HG02763 (cell line): ENCODE data around the gene CRTAC1.
"Not testable (repeated sequence)": the region's sequence is repeated elsewhere in the genome, so short reads cannot be mapped to it uniquely, and the experiment has no call there.

Experiments
- ATAC-seq: cut with Tn5 transposase; IDR thresholded peaks from one replicate; pipeline ENCODE4 v1.9.1; 2021; ENCODE audit warnings: mild to moderate bottlenecking, moderate library complexity; ENCODE audit not compliant: unreplicated experiment

The CRTAC1 gene

DNA sequence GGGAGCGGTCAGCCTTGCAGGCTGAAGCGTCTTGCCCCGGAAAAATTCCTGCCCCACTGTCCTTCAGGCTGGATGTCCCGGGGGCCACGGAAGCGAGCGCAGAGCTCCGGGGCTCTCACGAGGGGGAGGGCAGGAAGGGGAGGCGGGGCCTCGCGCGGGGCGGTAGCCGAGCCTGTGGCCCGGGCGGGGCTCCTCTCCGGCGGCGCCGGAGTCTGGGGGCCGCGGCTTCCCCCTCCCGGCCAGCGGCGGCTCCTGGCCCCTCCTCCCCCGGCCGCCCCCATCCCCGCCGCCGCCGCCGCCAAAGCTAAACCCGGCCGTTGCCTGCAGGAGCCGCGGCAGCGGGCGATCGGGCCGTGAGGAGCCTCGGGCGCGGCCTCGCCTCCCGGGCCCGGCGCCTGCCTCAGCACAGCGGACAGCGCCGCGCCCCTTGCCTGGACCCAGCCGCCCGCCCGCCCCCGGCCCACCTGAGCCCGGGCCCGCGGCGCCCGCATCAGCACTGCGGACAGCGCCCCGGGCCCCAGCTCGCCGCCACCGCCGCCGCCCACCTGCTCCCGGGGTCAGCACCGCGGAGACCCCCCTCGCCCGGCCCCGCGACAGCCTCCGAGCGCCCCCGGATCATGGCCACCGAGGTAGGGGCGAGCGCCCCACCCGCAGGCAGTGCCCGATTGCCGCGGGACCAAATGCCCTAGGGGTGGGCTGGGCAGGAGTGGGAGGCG, 180.6 kb downstream of the CRTAC1 start, which contains the start of gene GOLGA7B:
Gene GOLGA7B (plus strand): TSS at position 157 of the 716 bp plus-strand sequence. CDS start 461 bp downstream, at position 618.
- no peak for ATAC-seq

DNA sequence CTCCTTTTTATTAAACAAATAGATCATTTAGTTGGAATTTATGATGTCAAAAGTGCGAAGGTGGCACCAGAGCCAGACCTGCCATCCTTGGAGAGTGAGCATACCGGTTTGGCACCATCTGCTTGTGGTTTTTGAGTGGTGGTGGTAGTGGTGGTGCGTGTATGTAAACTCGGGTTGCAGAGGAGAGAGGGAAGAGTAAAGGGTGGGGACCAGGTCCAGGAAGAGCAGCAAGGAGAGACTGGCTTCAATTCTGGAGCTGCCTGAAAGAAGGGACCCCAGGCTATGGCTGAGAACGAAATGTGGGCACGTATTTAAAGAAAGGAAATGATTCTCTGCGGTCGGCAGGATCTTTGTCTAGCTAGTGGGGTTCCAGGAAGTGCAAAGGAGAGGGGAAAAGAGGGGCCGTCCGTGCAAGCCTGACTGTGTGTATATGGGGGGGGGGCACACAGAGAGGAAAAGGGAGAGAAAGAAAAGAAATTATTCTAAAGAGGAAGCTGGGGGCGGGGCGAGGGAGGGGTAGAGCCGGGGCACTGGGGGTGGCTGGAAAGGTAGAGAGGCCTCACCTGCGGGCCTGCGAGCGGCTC, 181.2 kb downstream of the CRTAC1 start:
- ATAC-seq: no peak

DNA sequence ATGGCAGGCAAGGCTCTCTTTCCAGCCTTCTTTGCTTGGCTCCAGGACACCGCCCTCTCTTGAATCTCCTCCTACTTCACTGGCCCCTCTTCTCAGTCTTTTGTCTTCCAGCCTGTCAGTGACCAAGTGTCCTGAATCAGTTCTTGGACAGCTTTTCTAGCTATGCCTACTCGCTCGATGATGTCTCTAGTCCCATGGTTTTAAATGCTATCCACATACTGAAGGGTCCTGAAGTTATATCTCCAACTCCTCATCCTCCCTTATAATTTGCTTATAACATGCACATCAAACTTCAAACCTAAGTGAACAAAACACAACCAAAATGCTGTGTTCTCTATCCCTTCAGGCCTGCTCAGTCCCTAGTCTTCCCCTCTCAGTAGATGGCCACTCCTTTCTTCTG, 185.7 kb downstream of the CRTAC1 start:
- no peak for ATAC-seq

DNA sequence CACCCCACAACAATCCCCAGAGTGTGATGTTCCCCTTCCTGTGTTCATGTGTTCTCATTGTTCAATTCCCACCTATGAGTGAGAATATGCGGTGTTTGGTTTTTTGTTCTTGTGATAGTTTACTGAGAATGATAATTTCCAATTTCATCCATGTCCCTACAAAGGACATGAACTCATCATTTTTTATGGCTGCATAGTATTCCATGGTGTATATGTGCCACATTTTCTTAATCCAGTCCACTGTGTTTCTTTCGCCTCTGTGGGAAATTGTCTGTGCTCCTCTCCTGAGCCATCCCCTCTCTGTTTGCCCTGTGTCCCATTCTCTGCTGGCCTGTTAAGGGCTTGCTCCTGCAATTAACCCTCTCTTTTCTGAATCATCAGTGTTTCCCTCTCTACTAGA, 186.4 kb downstream of the CRTAC1 start:
- ATAC-seq: not testable (repeated sequence)

DNA sequence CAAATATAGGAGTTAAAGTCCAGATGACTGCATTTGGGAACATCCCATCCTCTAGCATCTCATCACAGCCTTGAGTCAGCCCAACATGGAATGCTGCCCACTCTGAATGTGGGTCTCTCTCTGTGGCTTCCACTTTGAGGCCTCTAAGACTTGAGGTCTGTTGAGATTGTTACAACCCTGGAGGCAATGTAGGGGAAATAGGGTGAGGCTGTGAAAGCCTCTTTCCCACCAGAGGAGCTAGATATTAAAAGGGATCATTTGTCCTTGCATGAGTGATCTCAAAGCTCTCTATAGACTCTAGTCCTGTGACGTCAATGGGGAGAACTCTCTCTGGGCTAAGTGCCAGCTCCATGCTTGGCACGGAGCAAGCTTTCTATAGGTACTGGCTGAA, 187.1 kb downstream of the CRTAC1 start:
- ATAC-seq: no peak

DNA sequence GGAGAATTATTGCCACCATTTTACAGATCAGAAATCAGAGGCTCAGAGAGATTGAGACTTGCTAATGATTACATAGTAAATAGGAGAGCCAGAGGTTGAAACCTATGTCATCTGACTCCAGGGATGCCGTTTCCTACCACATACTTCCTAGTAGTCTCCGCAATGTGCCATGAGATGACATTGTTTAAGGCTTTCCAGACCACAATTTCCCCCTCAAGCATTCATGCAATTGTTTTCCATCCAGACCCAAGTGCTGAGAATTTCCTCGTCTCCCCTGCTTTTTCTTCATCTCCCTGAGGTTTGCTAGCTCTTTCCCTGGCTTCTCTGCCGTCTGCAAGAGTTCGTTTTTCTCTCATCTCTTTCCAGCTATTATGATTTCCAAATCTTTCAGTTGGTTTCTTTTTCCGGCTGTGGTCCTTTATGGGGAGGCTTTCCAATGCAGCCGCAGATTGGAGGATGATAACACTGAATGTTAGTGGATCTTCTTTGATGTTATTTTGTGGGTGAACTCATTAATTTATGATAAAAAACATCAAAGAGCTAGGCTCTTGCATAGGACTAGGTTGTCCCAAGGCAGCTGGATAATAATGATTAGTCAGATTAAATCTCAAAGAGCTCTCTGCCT, 187.7 kb downstream of the CRTAC1 start:
- ATAC-seq: no peak

DNA sequence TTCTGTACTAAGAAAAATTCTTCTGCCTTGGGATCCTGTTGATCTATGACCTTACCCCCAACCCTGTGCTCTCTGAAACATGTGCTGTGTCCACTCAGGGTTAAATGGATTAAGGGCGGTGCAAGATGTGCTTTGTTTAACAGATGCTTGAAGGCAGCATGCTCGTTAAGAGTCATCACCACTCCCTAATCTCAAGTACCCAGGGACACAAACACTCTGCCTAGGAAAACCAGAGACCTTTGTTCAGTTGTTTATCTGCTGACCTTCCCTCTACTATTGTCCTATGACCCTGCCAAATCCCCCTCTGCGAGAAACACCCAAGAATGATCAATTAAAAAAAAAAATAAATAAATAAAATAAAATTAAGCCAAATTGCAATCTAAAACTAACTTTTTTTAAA, 188.3 kb downstream of the CRTAC1 start:
- ATAC-seq: not testable (repeated sequence)

DNA sequence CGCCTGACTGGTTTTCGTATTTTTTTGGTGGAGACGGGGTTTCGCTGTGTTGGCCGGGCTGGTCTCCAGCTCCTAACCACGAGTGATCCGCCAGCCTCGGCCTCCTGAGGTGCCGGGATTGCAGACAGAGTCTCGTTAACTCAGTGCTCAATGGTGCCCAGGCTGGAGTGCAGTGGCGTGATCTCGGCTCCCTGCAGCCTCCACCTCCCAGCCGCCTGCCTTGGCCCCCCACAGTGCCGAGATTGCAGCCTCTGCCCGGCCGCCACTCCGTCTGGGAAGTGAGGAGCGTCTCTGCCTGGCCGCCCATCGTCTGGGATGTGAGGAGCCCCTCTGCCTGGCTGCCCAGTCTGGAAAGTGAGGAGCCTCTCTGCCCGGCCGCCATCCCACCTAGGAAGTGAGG, 189.3 kb downstream of the CRTAC1 start:
- ATAC-seq: not testable (repeated sequence)

DNA sequence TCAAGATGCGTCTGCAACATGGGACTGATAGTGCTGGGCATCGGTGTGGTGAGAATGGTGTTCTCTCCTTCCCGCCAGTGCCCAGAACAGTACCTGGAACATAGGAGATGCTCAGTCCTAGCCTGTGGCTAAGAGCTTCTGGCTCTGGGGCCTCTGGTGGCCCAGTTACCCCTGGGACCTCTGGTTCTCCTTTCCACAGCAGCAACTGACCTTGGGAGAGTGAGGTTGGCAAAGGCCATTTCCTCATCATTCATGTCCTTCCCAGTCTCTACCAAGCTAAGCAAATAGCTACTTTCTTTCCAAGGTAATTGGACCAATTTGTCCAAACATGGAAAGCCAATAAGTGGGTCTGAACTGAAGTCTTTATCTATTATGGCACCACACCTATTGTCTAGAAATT, 192.3 kb downstream of the CRTAC1 start:
- no peak for ATAC-seq

DNA sequence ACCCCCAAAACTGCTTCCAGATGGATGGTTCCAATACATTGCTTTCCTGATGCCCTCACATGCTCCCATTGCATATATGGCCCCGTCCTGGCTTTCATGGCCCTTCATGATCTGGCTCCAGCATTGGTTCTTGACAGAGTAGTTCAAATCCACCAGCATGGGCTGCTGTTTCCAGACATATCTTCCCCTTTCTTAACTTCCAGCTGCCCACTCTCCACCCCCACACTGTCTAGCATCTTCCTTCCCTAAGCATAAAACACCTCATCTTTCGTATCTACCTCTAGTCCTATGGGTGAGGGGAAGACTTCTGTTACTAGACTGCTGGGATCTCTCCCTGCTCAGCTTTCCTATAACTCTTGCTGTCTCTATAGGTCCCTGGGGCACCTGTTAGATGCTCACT, 194.0 kb downstream of the CRTAC1 start:
- no peak for ATAC-seq

DNA sequence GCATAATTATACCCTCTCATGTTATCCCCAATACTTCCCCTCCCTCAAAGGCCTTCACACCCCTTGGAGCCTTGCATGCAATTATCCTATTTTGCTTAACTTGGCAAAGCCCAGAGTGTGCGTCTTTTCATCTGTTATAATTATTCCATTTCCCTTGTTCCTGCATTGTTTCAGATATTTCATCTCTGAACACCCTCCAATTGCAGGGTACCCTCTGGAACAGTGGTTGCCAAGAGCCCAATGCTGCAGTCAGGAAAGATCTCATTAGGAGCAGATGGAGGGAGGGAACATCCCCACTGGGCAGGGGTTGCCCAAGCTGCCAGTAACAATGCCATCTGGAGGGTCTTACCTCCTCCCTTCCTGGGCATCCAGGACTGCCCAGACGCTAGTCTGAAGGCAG, 199.2 kb downstream of the CRTAC1 start:
- ATAC-seq: no peak

DNA sequence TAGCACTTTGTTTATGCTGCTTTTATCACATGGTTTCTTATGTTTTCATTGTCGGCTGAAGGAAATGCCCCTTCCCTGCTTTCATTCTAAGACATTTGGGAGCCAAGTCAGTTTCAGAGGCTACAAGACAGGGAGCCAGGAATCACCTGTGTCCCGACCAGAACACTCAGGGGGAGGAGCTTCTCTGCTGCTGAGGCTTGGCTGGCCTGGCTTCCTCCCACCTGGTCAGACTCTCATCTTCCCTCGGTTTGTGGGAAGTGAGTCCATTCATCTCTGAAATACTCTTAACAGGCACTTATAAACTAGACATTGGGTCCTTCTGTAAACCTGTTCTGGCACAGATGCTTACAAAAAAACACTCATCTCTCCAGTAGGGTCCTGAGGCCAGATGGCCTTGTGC, 200.4 kb downstream of the CRTAC1 start:
- no peak for ATAC-seq

DNA sequence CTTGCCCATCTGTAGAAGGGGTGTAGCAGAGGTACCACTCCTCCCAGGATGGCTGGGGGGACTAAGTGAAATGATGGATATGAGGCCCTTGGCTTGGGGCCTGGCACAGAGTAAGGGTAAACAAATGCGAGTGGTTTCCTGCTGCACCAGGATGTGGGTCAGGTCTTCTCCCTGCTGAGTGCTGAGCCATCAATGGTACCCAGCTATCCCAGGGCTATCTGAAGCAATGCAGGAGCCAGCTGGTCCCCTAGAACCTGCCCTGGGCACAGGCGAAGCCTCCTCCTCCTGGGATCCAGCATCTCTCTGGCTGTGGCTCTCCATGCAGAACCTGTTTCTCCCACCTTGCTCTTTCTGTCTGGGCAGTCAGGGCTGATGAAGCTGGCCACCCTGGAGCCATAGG, 201.7 kb downstream of the CRTAC1 start:
- no peak for ATAC-seq

DNA sequence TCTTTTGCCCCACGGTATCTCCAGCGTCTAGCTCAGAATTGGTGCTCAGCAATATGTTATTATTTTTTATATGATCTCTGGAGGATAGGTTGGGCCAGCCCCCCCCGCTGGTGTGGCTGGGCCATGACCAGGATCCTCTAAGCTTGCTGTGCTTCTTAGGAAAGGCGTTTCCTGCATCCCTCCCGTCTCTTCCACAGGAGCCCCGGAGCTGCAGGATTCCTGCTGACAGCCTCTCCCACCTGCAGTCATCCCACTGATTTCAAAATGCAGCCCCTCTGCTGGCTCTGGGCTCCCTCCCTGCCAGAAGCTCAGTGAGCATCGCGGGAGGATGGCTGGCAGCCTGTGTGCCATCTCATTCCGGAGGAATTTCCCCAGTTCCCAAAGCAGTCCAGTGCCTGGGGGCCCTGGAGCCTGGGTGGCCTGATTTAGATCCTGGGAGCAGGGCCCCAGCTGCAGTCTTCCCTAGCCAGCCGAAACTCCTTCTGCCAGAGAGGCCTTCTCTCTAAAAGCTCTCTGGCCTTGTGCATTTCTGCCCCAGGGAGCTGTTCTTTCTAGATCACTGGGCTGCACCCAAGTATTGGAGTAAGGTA, 202.6 kb downstream of the CRTAC1 start:
- no peak for ATAC-seq

DNA sequence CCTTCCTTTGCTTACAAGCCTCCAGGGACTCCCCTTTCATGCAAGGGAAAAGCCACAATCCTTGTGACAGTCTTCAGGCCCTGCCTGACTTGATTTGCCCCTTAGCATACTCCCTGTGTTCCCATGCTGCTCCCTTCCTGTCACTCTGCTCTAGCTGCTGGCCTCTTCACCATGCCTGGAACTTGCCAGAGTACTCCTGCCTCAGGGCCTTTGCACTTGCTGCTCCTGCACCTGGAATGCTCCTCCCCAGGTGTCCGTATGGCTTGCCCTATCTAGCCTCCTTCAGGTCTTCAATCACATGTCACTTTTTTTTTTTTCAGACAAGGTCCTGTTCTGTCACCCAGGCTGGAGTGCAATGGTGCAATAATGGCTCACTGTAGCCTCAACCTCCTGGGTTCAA, 203.5 kb downstream of the CRTAC1 start:
- ATAC-seq: no peak

DNA sequence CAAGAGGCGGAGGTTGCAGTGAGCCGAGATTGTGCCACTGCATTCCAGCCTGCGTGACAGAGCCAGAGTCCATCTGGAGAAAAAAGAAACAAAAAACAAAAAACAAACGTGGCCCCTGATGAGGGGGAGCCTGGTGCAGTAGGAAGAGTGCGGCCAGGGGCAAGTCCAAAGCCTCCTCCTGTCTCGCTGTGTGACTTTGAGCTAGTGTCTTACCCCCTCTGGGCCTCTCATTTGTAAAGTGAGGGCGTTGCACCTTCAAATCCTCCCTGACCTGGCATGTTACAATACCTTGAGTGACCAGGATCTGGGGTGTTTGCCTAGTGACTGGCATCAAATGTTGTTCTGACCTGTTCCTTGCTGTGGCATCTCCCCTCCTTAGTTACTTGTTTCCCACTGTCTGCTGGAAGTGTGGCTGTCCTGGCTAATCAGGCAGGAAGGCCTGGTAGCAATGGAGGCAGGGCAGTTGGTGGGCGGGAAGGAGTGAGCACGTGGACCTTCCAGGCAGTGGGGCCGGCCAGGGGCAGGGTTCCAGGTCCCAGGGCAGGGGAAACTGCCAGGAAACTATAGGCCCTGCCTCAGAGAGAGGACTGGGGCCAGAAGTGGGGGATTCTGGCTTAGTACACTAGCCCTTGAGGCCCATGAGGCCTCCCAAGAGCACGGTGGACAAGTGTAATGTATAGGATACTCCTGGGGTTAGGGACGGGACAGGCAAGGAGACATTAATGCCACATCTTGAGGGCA, 205.2 kb downstream of the CRTAC1 start:
- no peak for ATAC-seq

DNA sequence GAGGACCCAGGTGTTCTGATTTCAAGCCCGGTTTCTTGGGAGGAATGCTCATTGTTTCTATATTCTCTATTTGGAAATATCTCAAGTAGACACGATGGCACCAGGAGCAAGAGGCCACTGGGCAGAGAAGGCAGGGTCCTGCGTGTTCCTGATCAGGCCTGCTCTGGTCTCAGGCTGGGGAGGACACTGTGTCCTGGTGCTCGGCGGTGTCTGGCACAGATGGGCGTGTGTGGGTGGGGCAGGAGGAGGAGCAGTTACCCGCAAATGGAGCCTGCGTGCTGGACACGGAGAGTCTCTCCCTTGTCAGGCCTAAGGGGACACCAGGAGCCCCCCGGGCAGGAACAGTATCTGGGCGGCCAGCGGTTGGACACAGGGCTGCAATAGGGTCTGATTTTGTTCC, 206.7 kb downstream of the CRTAC1 start:
- ATAC-seq: no peak

DNA sequence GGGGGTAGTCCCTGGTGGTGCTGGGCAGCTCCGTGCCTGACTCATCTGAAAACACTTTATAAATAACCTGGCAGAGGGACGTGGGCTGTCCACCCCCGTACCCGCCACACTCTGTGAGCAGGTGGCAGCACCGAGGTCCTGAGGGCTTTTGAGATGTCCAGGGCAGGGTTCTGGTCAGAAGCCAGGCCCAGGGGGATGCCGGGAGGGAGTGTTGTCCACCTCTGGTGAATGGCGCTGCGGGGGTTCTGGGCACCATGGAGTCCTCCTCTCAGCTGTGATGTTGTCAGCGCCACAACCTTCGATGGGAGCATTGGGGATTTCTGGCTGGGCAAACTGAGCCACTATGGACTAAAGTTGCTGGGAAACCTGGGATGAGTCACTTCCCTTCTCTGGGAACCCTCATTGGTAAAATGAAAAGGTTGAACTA, 208.1 kb downstream of the CRTAC1 start:
- no peak for ATAC-seq

DNA sequence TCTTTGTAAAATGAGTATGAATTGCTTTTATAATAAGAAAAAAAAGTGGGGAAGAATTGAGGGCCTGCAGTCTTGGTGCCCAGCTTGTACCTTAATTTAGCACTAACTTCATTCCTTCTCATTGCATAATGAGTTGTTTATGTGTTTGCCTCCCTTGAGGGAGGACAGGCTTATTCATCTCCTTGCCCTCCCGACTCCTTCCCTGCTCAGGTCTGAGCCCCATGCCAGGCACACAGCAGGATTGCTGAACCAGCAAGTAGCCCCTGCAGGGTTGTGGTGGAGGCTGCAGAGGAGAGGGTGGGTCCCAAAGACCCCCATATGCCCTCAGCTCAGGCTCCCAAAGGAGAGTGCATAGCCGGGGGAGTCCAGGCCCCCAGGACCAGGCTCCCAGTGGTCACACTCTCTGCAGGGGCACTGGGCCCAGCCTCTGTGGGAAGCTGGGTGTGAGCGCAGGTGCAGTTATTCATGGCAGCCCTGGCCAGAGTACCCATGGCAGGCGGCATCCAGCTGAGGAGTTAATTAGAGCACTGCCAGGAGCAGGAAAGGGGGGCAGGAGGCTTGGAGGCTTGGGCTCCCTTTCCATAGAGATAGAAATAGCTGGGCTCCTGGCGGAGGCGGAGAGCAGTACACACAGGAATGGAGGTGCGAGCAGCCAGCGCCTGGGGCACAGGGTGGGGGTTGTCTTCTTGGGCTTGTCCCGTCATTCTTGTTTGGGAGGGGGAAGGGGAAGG, 208.9 kb downstream of the CRTAC1 start:
- no peak for ATAC-seq

DNA sequence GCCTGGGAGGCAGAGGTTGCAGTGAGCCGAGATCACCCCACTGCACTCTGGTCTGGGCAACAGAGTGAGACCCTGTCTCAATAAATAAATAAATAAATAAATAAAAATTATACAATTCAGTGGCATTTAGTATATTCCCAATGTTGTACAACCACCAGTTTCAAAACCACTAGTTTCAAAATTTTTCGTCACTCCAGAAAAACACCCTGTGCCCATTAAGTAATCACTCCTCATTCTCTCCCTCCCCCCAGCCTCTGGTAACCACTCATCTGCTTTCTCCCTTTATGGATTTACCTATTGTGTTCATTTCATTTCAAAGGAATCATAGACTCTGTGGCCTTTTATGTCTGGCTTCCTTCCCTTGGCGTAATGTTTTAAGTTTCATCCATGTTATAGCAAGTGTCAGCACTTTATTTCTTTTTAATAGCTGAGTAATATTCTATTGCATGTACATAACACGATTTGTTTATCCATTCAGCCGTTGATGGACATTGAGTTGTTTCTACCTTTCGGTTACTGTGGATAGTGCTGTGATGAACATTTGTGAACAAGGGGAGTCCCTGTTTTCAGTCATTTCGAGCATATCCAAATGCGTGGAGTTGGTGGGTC, 210.2 kb downstream of the CRTAC1 start:
- no peak for ATAC-seq
